Gastrocnemius medialis (tissue), 4 donors: Measurements from ENCODE around the gene PGF.

Experiments
- CTCF ChIP-seq, 5 experiments: fragments of 450-650 bp in 3 of 5; fragments of 200-600 bp in 2 of 5; sonication (generic) in 2 of 5; IDR thresholded peaks in 4 of 5; conservative IDR thresholded peaks in 1 of 5; 1 replicate in 4 of 5; 2 replicates in 1 of 5; pipeline ENCODE4 v1.5.1; 2016 to 2019; ENCODE audit warnings: antibody characterized with exemption in 5 of 5, mild to moderate bottlenecking in 3 of 5, moderate library complexity in 3 of 5
- POLR2A ChIP-seq, 2 donors: fragments of 450-650 bp; IDR thresholded peaks; one replicate each; pipeline ENCODE4 v1.6.1; 2017; ENCODE audit warnings: antibody characterized with exemption in 2 of 2, mild to moderate bottlenecking in 2 of 2, moderate library complexity in 2 of 2

DNA sequence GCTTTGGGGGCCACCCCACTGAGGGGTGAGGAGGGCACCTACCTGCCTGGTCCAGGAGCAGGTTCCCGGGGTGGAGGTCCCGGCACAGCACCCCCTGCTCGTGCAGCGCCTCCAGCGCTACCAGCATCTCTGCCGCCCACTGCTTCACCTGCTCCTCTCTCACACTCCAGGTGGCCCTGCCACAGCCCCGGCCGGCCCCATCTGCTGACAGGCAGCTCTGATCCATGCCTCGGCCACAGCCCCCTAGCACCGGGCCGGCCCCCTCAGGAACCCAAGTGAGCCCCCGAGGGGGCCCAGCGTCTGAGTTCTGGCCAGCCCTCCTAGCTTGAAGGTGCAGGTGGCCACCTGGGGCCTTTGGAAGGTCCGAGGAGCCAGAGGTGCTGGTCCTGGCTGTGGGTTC lies 45.9 kb downstream of the PGF start:
- TF ChIP-seq CTCF (IDR thresholded peaks at IDR 0.05 in 4 of 5, conservative IDR thresholded peaks at IDR 0.05 in 1 of 5), result no peak
- no peak for TF ChIP-seq POLR2A (IDR thresholded peaks at IDR 0.05)
